Right atrium auricular region (tissue), 2 donors: ENCODE measurements around the gene CD96. TPM values are rescaled to one million over a fixed set of nuclear protein-coding genes. Genes with fewer than 3 reads are reported as not detected.
"Not testable (repeated sequence)": the region's sequence is repeated elsewhere in the genome, so short reads cannot be mapped to it uniquely, and the experiment has no call there.

Experiments
- DNase-seq: peaks from one replicate; pipeline ENCODE4 v3.0.0-alpha.2; 2019; ENCODE audit warnings: low spot score
- H3K27ac ChIP-seq, 2 donors: fragments of 200-600 bp; sonication (generic); 1 replicate in 1 of 2; 2 replicates in 1 of 2; pipeline ENCODE4 v1.5.1; 2016 to 2019
- H3K27me3 ChIP-seq, 2 donors: fragments of 200-600 bp; sonication (generic); one replicate each; pipeline versions ENCODE4 v1.5.1 to v1.6.0; 2017 to 2019
- H3K36me3 ChIP-seq: fragments of 200-600 bp; sonication (generic); one replicate; pipeline ENCODE4 v1.5.1; 2016
- H3K4me1 ChIP-seq, 2 donors: fragments of 200-600 bp; sonication (generic); one replicate each; pipeline versions ENCODE4 v1.5.1 to v1.6.0; 2017 to 2019
- H3K4me3 ChIP-seq, 2 donors: fragments of 200-600 bp; sonication (generic); 1 replicate in 1 of 2; 2 replicates in 1 of 2; pipeline ENCODE4 v1.5.1; 2017 to 2019; ENCODE audit warnings: mild to moderate bottlenecking in 1 of 2, moderate library complexity in 1 of 2
- H3K9me3 ChIP-seq, 2 donors: fragments of 200-600 bp; sonication (generic); one replicate each; pipeline ENCODE4 v1.5.1; 2019
- total RNA-seq, 2 donors: library from RNA; depleted of rRNA; stranded (reverse); fragments of >200 nt; gene quantifications; one replicate each; pipeline ENCODE4 v1.1.0, GENCODE V29; 2016
- TF ChIP-seq, protein P1 (sequence below), 2 donors: fragments of 200-600 bp; sonication (generic); IDR thresholded peaks; one replicate each; pipeline ENCODE4 v1.5.1; 2019; ENCODE audit warnings: antibody characterized with exemption in 2 of 2

Gene CD96
- total RNA-seq, 2 donors from 2014 or later, result 0.55 to 0.85 TPM

DNA sequence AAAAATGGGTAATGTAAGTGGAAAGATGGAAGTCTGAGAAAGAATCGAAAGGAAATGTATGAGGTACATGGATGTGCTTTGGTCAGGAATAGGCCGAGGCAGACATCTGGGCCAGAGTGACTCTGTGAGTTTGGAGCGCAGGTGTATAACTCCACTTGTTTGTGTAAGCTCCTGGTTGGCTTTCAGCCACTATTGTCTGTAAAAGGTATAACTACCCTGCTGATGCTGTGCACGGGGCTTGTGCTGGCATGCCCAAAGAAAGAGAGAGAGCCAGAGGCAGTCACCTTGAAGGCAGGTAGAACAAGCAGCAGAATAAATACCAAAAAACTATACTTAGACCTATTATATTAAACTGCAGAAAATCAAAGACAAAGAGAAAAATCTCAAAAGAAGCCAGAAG, 32.7 kb upstream of the CD96 start:
- no peaks in the 10 kb centered on the region for H3K4me1 ChIP-seq
- DNase-seq, result no peak
- H3K9me3 ChIP-seq, result no peaks in the 10 kb centered on the region
- no peaks in the 10 kb centered on the region for H3K27me3 ChIP-seq
- H3K4me3 ChIP-seq, result no peak overlapping the region
- TF ChIP-seq, protein P1, sequence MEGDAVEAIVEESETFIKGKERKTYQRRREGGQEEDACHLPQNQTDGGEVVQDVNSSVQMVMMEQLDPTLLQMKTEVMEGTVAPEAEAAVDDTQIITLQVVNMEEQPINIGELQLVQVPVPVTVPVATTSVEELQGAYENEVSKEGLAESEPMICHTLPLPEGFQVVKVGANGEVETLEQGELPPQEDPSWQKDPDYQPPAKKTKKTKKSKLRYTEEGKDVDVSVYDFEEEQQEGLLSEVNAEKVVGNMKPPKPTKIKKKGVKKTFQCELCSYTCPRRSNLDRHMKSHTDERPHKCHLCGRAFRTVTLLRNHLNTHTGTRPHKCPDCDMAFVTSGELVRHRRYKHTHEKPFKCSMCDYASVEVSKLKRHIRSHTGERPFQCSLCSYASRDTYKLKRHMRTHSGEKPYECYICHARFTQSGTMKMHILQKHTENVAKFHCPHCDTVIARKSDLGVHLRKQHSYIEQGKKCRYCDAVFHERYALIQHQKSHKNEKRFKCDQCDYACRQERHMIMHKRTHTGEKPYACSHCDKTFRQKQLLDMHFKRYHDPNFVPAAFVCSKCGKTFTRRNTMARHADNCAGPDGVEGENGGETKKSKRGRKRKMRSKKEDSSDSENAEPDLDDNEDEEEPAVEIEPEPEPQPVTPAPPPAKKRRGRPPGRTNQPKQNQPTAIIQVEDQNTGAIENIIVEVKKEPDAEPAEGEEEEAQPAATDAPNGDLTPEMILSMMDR (IDR thresholded peaks at IDR 0.05), result no peak
- no peaks in the 10 kb centered on the region for H3K36me3 ChIP-seq
- H3K27ac ChIP-seq, result no peak overlapping the region

DNA sequence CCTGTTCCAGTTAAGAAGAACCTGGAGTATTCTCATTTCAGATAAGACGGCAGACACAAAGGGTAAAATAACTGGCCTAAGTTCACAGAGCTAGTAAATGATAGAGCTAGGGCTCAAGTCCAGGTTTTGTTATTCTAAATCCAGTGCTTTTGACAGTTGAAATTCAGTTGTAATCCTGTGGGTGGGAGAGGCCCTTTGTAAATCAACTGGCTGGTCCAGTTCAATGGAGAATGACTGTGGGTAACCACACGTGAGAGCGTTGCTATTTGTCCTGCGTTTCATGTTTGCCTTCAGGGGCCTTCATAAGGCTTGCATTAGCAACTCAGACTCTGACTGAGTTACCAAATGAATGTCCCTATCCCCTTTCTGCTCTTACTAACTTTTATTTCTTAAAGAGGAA, 24.2 kb upstream of the CD96 start:
- TF ChIP-seq, protein P1 (IDR thresholded peaks at IDR 0.05), result no peak
- H3K9me3 ChIP-seq, result no peaks in the 10 kb centered on the region
- no peaks in the 10 kb centered on the region for H3K4me1 ChIP-seq
- H3K27me3 ChIP-seq, result no peaks in the 10 kb centered on the region
- H3K27ac ChIP-seq, result no peak overlapping the region
- H3K36me3 ChIP-seq, result no peaks in the 10 kb centered on the region
- no peak for DNase-seq
- no peak overlapping the region for H3K4me3 ChIP-seq

DNA sequence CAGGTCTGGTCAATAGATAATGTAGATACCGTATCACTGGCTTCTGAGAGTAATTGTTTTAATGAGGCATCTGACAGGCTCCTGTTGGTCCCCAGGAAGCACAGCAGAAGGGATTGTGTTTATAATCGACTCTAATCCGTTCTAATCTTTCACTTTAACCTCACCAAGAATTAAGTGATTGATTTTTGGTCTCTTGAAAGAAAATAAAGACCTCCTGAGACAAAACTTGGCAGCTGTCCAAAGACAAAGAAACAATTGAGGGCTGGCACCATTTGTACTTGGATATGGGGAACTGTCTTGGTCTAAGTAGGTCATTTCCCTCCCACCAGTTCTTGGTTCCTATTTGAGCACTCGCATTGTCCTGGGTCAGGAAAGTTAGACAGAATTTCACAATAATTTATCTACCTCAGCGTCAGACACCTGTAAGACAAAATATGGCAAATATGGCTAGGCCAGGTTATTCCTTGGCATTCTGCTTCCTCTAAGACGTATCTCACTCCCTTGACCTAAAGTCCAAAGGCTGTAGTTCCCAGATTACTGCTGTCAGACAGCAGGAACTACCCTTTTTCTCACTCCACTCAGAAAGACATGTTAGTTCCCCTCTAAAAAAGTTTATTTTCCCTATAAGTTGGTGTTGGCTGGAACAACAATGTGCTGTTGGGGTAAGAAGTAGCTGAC, 22.7 kb upstream of the CD96 start:
- Histone ChIP-seq H3K4me1 (no peaks in the 10 kb centered on the region), H3K27me3 (no peaks in the 10 kb centered on the region), H3K36me3 (no peaks in the 10 kb centered on the region), H3K4me3 (no peak overlapping the region), H3K27ac (no peak overlapping the region), H3K9me3 (no peaks in the 10 kb centered on the region)
- TF ChIP-seq, protein P1 (IDR thresholded peaks at IDR 0.05), result no peak
- no peak for DNase-seq

DNA sequence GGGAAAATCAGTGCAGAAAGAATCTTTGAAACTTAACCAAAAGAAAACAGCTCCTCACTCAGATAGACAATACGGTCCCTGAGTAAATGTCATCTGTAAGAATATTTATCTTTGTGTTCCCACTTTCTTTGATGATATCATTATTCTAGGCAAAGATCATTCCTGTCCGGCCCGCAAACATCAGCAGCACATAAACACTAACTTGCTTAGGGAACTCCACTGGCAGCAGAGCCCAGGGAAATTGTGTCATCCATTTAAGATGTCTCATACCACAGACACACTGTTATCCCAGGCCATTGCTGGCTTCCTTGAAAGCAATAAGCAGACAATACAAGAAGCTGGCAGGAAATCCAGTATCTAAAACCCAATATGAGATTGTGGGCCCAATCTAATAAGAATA, 20.1 kb upstream of the CD96 start:
- TF ChIP-seq, protein P1 (IDR thresholded peaks at IDR 0.05), result no peak
- H3K4me1 ChIP-seq, result no peaks in the 10 kb centered on the region
- H3K4me3 ChIP-seq, result no peak overlapping the region
- no peak for DNase-seq
- H3K27me3 ChIP-seq, result no peaks in the 10 kb centered on the region
- H3K9me3 ChIP-seq, result no peaks in the 10 kb centered on the region
- H3K27ac ChIP-seq, result no peak overlapping the region
- H3K36me3 ChIP-seq, result no peaks in the 10 kb centered on the region

DNA sequence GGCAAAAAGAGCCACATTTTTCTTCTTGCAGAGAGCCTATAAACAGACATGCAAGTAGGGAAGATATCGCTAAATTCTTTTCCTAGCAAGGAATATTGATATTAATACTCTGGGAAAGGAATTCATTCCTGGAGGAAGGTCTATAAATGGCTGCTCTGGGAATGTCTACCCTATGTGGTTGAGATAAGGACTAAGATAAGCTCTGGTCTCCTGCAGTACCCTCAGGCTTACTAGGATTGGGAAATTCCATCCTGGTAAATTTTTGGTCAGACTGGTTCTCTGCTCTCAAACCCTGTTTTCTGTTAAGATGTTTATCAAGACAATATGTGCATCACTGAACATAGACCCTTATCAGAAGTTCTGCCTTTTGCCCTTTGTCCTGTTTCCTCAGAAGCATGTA, 17.5 kb upstream of the CD96 start:
- not testable (repeated sequence) for H3K27ac ChIP-seq, H3K36me3 ChIP-seq, H3K4me3 ChIP-seq, H3K4me1 ChIP-seq, H3K27me3 ChIP-seq, H3K9me3 ChIP-seq, DNase-seq

DNA sequence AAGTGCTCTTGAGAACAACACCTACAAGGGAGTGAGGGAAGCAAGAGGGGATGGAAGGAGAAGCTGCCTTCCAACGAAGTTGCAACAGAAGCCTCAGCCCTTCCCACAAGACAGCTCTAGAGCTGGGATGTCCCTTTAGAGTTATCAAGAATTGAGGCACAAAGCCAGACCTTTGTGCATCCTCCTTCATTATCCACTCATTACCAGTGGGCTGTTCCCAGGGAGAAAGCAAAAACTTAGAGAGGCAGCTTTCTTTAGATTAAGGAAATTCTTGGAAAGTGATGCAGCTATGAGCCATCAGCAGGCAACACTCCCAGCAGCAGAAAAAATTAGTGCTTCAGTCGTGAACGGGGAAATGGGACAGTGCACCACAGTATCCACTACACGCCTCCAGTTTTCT, 10.6 kb upstream of the CD96 start:
- no peak overlapping the region for H3K27ac ChIP-seq
- H3K36me3 ChIP-seq, result no peaks in the 10 kb centered on the region
- H3K27me3 ChIP-seq, result no peaks in the 10 kb centered on the region
- H3K4me3 ChIP-seq, result no peak overlapping the region
- DNase-seq, result no peak
- TF ChIP-seq, protein P1 (IDR thresholded peaks at IDR 0.05), result no peak
- no peaks in the 10 kb centered on the region for H3K4me1 ChIP-seq
- no peaks in the 10 kb centered on the region for H3K9me3 ChIP-seq
